NCI-H1105 treated with DMSO at 0.1 percent for 48 hours (cell line): ENCODE data around the gene WDR13.
"Not testable (repeated sequence)": the region's sequence is repeated elsewhere in the genome, so short reads cannot be mapped to it uniquely, and the experiment has no call there.

Experiments used
- DNase-seq: peaks from one replicate; lab custom pipeline; 2025; lab: John Stamatoyannopoulos, UW

WDR13 gene

GRCh38 chrX:48597353-48598264 lies at the start of gene WDR13:
TSS of gene WDR13 (plus strand) at chrX:48597492. CDS start at chrX:48597997, 505 bp downstream.
- DNase-seq: peak; percentile 86

GRCh38 chrX:48548871-48549270 lies 48.4 kb upstream of the WDR13 start:
- DNase-seq: no peak

GRCh38 chrX:48555731-48556325 lies 41.5 kb upstream of the WDR13 start:
- not testable (repeated sequence) for DNase-seq

DNA sequence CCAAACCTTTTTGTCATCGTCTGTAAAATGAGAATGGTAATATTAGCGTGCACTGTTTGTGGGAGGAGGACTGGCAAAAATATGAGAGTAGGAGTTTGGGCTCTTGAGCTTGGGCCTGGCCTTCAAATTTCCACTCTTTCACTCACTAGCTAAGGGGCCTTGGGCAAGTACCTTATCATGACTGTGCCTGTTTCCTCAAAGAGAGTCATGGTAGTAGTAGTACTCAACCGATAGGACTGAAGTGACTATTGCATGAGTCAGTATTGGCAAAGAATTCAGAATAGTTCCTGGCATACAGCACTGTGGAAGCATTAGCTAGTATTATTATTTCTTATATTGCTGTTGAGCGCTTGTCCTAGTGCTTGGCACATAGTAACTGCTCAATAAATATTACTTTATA lies 39.0 kb upstream of the WDR13 start:
- DNase-seq: no peak

GRCh38 chrX:48559636-48560035 lies 37.7 kb upstream of the WDR13 start:
- DNase-seq: no peak

DNA sequence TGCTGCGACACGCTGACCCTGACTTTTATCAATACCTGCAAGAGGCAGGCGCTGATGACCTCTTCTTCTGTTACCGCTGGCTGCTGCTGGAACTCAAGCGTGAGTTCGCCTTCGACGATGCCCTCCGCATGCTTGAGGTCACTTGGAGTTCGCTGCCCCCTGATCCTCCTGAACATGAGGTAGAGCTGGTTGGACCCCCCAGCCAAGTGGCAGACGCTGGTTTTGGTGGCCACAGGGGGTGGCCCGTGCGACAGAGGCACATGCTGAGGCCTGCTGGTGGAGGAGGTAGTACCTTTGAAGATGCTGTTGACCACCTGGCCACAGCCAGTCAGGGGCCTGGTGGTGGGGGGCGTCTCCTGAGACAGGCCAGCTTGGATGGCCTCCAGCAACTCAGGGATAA lies 37.2 kb upstream of the WDR13 start:
- DNase-seq: no peak

- DNase-seq: no peak
These were observed 36.6 kb upstream of the WDR13 start for GRCh38 chrX:48560681-48561080.

DNA sequence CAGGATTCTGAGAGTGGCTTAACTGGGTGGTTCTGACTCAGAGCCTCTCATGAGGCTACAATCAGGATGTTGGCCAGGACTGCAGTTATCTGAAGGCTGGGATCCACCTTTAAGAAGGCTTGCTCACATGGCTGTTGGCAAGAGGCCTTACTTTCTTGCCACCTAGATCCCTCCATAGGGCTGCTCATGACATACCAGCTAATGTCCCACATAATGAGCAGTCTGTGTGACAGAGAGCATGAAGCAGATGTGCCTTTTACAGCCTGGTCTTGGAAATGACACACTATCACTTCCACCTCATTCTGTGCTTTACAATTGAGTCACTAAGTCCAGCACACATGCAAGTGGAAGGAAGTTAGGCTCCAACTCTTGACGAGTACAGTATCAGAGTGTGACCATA lies 27.3 kb upstream of the WDR13 start:
- DNase-seq: no peak

- peak; percentile 58 for DNase-seq
These were observed 23.5 kb upstream of the WDR13 start for GRCh38 chrX:48573690-48574269.

- DNase-seq: peak; percentile 87
These were observed 22.7 kb upstream of the WDR13 start, which contains the start of gene RBM3 for GRCh38 chrX:48574270-48575266. TSS of gene RBM3 (plus strand) at chrX:48574484. CDS start at chrX:48575181, 697 bp downstream.

- DNase-seq: no peak
These were observed 21.6 kb upstream of the WDR13 start for GRCh38 chrX:48575642-48576041.

DNA sequence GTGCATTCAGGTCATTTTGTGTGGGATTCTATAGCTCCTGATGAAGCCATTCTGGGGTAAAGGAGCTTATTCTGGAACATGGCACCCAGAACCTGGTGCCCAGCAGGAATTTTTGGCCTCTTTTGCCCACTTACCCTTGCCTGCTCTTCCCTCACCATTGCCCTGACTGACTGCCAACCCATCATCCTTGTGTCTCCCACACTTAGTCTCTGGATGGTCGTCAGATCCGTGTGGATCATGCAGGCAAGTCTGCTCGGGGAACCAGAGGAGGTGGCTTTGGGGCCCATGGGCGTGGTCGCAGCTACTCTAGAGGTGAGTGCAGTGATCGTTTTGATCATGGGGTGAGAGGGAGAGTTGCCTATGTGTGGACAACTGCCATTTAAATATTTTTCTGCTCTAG lies 21.2 kb upstream of the WDR13 start:
- no peak for DNase-seq

DNA sequence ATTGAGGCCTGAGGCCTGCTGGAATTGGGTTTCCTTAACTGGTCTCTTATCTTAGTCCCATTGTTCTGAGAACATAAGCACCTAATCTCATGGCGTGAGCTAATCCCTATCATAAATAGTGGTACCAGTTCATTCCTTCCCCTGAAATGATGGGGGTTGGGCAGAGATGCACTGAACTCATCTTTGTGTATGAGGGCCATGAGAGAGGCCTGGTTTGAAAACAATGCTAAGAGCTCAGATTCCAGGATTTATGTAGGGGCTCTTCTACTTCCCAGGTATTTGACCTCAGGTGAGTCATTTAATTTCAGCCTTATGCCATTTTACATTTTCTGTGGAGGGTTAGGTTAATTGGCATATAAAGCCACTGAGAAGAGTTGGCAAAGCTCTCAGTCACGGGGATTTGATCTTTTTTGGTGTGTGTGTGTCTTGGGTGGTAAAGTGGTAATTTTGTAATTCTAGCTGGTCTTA lies 18.6 kb upstream of the WDR13 start:
- no peak for DNase-seq

DNA sequence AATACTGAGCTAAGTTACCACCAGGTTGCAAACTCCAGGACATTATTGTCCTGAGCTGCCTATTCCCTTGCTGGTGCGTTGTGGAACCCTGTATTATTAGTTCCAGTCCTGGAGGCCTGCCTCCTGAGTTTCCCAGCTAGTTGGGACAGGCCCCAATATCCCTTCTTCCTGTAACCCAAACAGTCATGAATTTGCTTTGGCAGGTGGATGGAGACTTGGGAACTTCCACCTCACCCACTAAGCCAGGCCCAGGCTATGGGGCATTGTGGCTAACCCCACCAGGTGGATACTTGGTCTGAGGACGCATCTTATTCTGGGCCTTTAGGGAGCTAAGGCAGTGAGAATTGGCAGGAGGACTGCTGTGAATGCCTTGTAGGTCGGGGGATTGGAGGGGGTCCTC lies 18.0 kb upstream of the WDR13 start:
- DNase-seq: no peak

GRCh38 chrX:48580662-48581061 lies 16.6 kb upstream of the WDR13 start:
- DNase-seq: no peak

DNA sequence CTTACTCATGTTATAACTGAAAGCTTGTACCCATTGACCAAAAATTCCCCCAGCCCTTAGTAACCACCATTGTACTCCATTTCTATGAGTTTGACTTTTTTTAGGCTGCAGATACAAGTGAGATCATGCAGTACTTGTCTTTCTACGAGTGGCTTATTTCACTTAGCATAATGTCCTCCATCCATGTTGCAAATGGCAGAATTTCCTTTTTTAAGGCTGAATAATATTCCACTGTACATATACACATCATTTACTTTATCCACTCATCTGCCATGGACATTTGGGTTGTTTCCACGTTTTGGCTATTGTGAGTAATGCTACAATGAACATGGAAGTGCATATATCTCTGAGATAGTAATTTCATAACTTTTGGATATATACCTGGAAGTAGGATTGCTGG lies 12.6 kb upstream of the WDR13 start:
- no peak for DNase-seq

DNA sequence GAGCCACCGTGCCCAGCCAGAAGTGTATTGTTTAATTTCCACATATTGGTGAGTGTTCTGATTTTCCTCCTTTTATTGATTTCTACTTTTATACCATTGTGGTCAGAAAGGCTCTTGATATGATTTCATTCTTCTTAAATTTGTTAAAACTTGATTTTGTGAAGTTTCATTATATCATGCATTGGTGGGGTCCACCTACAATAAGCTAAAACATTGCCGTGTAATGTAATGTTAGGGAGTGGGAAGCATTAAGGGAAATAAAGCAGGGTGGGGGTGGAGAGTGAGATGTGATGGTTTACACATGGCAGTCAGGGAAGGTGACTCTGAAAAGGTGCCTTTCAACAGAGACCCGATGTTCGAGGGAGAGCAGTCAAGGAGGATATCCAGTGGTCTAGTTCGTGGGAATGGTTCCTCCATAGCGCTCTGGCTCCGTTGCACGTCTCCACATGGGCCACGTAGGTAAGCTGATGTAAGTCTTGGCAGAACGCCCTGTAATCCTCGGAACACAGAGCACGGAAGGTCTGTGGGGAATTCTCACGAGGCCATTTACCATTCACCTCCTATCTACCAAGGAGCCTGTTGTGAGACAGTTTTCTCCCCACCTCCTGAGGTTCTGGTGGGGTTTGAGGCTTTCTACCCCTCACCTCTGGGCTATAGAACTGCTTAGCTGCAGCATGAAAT lies 7.7 kb upstream of the WDR13 start:
- DNase-seq: no peak

GRCh38 chrX:48590203-48591103 lies 6.8 kb upstream of the WDR13 start:
- no peak for DNase-seq

- no peak for DNase-seq
These were observed 6.0 kb upstream of the WDR13 start for GRCh38 chrX:48591255-48591791.

DNA sequence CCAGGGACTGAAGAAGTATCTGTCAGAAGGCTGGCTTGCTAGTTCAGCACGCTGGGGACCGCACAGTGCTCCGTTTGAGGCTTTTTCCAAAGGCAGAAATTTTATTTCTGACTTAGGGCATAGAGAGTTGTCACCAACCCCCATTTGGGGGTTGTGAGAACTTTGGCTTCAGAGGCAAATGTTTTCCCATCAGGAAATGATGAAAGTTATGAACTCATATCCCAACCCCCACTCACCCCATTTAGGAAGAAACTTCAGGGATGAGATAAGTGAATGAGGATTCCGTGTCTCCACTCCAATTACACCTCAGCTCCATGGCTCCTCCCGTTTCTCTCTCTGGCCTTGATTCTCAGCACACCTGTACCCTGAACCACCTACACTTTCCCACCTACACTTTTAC lies 4.3 kb upstream of the WDR13 start:
- DNase-seq: no peak
